HG03521 (cell line): Measurements from ENCODE around the gene DLX4.

Experiments used
- ATAC-seq: cut with Tn5 transposase; IDR thresholded peaks from one replicate; pipeline ENCODE4 v1.9.1; 2021; ENCODE audit warnings: mild to moderate bottlenecking, moderate library complexity; ENCODE audit not compliant: unreplicated experiment

The DLX4 gene

DNA sequence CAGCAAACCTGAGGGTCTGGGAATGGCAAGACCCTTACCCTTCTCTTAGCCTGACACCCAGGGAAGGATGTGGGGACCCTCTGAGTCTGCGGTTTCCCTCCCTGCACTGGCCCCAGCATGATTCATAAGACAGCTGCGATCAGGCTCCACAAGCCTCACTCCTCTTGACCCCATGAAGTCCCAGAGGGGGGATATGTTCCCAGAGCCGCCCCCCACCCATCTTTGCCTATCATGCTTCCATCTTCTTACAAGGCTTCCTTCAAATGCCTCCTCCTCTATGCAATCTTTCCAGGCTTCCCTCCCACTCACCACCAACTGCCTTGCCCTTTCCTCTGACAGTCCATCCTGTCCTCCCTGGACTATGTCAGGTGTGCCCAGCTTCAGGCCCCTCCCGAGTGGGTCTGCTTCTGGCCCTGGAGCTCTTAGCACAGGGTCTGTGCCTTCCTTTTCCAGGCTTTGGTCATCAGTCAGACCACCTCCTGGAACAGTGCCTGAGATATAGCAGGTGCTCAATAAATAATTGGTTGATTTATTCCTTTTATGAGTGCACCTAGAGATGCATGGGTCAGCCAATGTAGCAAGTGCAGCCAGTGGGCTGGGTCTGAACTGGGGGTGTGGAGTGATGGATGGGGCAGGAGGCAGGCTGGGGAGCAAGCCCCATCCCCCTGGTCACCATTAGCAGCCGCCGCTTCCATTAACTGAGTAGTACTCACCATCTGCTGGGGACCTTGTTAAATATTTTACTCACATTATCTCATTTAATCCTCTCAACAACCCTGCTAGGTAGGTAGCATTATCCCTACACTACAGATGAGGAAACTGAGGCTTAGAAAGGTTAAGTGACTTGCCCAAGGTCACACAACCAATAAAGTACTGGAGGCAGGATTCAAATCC, 17.7 kb downstream of the DLX4 start:
- ATAC-seq: no peak

DNA sequence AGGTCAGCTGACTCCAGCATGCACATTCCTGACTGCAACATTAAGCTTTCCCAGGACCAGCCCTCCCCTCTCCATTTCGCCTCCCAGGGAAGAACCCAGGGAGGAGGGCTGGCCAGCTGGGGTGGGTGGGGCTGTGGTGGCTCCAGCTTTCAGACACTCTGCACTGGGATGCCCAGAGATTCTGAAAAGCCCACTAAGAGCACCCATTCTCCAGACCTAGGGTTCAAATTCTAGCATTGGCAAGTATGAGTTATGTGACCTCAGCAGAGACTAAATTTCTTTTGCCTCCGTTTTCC, 18.2 kb downstream of the DLX4 start:
- no peak for ATAC-seq

DNA sequence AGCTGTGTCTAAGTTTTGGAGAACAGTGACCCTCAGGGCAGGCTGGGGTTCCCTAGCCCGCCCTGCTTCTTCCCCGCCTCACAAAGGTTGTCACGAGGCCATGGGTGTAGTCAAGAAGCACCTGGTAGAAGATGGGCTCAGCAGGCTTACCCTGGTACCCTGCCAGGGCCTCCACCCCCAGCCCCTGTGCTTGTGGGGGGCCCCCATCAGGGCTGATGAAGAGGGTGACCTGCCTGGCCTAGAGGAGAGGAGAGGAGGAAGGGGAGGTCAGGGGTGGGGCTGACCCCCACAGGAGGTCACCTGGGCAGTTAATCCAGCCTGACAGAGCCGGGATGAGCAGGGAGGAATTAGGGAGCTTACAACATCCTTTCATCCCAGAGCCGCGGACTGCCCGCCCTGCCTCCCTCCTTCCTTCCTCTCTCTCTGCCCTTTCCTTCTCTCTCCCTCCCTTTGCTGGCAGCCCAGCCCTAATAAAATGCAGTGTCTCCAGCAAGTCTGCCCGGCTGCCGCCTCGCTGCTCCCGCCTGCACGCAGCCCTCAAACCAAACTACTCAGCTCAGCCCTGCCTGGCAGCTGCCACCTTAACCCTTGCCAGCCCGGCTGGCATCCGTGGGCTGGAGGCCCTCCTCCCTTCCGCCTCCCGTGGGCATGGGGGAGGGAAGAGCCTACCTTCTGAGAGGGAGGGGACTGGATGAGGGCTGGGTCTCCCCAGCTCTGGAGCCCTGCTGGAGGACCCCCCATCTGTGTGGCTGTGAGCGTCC, 18.9 kb downstream of the DLX4 start:
- no peak for ATAC-seq

DNA sequence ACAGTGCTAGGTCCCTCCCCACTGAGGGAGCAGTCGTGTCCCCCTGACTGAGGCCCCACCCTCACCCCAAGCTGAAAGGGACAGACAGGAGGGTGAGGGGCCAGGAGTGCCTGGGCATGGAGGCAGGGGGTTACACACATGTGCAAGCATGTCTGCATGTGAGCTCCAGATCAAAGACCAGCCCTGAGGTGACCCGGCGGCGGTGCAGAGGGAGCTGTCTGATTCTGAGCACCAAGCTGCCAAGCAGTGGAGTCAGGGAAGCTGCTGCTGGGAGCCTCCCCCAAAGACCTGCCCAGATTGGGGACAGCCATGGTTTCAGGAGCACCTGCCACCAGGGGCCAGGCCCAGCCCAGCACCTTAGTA, 20.5 kb downstream of the DLX4 start:
- ATAC-seq: no peak

DNA sequence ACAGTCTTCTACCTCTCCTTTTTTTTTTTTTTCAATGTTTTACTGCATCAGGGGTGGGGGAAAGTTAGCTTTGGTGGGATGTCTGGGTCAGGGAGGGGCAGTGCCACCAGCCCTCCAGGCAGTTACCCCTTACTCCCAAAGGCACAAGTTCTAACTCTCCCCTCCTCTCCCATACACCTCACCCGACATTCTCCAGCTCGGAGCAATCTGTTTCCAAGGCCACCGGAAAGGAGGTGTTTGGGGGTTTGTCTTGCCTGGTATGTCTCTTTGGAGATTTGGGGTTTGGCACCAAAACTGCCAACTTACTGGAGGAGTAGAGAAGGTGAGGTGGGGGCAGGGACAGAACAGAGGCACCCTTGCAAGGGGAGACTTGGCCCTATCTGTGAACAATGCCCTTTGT, 21.3 kb downstream of the DLX4 start:
- no peak for ATAC-seq

DNA sequence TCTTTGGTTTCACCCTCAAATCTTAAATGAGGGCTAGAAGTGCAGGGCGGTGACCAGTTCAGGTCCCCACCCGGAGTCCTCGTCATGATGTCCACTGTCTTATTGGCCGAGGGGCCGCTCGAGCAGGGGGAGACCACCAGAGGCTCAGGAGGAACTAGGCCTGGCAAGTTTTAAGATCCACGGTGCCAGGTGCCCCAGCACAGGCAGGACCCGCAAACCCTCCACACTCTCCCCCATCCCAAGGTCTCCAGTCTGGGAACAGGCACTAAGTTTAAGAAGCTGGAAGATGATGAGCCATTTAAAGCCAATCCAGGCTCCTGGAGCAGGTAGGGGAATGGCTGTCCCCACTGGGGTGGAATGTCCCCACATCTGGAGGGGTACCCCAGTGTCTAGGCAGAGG, 21.9 kb downstream of the DLX4 start:
- ATAC-seq: no peak

DNA sequence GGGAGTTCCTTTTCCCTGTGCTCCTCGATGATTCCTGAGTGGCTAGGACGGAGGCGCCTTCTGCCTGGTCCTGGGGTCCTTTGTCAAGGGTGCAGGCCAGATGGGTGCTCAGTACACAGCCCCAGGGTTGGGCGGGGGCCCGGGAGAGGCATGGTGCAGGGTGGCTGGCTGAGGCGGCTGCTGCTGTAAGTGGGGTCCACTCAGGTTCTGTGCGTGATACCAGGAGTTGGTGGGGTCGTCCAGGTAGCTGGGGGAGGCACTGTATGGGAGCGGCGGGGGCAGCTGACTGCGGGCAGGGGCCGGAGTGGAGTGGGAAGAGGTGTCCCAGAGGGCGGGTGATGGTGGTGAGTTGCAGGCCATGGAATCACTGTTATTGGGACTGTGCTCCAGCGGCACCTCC, 22.4 kb downstream of the DLX4 start:
- no peak for ATAC-seq

DNA sequence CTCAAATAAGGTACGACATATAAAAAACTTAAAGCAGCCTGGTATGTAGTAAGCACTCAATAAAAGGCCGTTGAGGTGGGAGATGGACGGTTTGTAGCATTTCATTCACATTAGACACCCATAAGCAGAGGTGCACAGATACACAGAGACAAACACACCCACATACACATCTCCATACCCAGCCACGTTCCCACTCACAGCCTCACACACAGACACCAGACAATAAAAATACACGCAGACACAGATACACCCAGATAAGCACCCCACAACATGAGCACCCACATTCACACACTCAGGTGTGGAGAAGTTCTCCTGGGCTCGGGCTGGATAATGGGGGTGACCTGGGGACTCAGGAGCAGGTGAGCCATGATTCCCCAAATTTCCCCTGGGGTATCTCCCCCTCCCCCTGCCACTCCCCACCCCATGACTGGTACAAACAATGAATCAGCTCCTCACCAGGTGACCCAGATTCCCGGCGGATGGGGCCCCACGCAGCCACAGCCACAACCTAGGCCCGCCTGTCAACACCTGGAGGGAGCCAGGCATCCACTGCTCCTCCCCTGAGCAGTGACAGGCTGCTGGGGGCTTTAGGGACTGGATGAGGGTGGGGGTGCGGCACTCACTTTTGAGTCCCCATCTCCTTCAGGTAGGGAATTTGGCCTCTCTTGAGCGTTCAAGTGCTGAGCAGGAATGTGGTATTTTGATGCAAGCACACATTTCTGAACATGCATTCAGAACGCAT, 23.4 kb downstream of the DLX4 start:
- ATAC-seq: no peak

DNA sequence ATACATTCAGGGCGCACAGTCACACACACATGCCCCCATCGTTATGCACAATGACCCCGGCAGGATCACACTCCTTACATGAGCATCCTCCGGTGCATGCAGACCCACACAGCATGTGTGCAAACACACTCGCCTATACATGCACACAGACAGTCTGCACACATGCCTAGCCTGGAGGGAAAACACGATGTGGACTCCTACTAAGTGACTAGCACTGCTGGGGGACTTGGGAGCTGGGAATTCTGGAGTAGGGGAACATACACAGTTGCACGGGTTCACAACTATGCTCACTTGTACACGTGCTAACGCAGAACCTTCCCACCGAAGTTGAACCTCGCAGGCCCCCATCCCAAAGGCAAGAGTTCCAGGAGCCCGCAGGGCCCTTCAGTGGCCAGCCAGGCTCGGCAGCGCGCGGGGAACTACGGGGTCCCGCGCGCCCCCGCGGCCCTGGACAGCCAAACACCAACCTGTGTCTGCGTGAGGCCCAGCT, 24.0 kb downstream of the DLX4 start:
- ATAC-seq: no peak

DNA sequence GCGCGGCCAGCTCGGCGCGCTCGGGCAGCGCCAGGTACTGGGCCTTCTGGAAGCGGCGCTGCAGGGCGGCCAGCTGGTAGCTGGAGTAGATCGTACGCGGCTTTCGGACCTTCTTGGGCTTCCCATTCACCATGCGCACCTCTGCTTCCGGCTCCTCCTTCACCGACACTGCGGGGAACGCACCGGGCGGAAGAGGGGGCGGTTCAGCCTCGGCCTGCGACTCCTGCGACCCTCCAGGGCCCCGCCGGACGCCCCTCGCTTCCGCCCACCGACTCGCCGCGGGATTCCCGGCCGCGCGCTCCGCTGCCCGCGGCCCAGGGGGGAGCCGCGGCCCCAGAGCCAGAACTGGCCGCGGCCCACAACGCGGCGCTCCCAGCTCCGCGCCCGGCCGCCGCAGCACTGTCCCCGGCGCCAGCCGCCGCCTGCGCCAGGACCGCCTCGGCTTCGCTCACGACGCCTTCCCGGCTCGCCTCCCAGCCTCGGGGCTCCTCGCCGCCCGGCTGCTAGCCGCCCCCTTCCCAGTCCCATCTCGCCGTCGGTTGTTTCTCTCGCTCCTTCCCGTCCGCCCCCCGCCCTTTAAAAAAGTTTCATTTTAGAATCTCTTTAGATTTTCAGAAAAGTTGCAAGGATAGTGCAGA, 24.6 kb downstream of the DLX4 start:
- no peak for ATAC-seq

DNA sequence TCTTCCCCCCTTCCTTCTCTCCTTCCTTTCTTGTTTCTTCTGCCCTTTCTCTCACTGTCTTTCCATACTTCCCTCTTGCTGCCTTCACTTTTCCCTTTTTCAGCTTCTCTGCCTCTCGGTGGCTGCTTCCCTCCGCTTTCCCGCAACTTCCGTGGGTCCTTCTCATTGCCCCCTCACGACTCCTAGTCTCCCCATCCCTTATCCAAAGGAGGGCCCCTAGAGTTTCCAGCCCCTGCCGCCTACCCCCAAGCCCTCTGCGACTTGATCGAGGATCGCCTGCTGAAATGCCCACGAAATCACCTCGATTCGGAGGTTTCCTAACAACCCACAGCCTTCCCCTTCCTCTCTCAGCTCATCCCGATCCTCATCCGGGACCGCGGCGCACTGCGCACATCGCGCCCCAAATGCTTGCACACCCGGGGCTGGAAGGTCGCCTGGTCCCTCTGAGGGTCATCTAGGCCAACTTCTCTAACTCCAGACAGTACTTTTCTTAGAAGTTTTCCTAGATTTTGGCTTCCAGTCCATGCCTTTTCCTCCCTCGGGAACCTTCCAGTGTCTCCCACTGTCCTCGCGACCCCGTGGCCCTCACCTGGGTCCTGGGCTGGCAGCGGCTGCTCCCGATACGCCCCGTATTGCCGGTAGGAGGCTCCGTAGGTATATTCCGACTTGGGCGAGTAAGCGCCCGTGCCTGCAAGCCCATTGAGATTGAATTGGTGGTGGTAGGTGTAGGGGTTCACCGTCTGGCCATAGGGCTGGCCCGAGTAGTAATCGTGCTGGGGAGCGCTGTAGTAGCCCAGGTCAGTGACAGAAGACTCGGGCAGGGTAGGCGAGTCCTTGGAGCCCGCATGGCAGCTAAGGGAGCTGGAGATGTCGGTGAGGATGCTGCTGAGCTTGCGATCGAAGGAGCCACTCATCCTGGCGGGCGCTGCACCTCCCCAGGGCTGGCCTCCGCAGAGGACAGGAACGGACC, 25.4 kb downstream of the DLX4 start:
- ATAC-seq: no peak

DNA sequence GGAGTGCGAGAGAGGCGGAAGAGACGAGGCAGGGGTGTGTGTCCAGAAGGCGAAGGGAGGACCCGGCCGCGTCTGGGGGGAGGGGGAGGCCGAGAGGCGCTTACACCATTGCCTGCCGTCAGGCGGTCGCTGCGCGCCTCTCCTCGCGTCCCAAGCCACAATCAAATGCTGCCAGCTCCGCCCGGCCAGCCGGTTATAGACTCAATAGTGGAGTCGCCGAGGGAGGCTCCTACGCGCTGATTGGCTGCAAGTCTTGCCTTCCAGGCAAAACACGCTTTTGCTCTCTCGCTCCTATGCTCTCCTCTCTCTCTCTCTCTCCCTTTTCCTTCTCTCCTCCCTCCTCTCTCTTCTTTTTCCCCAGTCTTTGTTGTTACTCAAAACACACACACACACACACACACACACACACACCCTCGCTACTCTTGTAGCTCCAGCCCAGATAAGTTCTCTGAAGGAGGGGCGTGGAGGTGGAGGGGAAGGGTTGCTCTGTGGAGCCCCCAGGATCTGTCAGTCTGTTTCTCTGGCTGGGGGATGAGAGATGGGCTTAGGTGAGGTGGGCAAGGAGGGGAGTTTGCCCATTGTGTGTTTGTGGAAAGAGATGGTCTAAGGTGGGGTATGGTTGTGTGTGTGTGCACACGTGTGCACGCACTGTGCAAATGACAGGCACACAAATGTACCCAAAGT, 26.2 kb downstream of the DLX4 start, which contains the start of gene DLX3:
Gene DLX3 (minus strand): TSS at position 170 of the 684 bp plus-strand sequence. CDS start 226 bp downstream, outside the sequence.
- no peak for ATAC-seq

DNA sequence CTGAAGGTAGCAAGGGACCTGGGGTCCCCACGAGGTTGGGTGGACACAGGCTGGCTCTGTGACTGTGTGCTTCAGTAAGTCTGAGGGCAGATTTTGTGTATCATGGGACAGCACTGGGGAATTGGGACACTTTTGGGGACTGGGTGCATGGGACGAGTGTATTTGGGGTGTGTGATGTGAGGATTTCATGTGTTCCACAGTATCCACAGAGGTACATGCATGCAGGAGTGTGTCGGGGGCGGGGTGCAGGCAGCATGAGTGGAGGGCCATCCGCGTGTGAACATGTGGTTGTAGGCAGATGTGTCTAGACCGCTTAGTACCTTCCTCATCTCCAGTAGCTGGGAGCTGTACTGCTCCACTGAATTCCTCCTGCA, 27.1 kb downstream of the DLX4 start:
- ATAC-seq: no peak

DNA sequence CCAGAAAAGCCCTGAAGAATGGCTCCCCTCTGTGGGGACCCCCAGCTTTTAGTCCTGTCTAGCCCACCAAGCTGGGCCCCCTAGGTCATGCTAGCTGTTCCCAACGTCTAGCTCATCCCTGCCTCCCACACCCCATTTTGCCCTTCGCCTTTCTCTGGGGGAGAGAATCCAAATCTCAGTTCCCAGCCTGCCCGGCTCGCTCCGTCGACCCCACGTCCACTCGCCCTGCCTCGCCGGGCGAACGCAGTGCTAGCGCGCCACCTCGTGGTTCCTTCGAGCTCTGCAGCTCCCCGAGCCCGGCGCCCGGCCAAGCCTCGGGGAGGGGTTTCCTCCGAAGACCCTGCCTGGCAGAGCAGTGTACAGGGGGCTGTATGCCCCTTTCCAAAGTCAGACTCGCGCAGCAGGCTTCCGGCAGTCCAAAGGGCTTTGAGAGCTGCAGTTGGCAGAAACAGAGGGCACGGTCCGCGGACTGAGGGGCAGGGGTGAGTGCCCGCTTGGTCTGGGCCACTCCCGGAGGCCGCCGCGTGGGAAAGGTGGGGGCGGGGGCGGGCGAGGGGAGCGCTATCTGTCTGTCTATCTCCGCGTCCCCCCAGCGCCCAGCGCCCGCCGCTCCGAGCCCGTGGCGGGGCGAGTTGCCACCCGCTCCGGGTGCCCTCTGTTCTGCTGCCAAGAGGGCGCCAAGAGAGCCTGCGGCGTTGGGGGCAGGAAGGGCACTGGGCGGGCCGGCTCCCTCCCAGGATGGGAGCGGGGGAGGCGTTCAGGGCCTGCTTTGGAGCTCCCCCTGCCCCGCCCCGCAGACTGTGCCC, 27.7 kb downstream of the DLX4 start:
- no peak for ATAC-seq

DNA sequence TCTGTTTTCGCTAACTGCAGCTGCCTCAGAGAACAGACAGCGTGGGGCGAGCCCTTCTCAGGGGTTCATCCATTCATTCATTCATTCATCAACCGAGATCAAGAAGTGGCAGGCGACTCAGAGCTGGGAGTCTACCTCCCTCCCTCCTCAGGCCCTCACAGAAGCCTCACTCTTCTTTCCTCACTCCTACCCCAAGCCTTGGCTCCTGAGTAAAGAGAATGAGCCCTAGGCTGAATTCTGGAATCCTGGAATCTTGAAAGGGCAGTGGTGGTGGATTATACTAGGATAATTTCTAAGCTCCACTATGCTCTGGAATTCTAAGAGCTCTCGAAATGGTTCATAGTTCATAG, 28.3 kb downstream of the DLX4 start:
- ATAC-seq: no peak

DNA sequence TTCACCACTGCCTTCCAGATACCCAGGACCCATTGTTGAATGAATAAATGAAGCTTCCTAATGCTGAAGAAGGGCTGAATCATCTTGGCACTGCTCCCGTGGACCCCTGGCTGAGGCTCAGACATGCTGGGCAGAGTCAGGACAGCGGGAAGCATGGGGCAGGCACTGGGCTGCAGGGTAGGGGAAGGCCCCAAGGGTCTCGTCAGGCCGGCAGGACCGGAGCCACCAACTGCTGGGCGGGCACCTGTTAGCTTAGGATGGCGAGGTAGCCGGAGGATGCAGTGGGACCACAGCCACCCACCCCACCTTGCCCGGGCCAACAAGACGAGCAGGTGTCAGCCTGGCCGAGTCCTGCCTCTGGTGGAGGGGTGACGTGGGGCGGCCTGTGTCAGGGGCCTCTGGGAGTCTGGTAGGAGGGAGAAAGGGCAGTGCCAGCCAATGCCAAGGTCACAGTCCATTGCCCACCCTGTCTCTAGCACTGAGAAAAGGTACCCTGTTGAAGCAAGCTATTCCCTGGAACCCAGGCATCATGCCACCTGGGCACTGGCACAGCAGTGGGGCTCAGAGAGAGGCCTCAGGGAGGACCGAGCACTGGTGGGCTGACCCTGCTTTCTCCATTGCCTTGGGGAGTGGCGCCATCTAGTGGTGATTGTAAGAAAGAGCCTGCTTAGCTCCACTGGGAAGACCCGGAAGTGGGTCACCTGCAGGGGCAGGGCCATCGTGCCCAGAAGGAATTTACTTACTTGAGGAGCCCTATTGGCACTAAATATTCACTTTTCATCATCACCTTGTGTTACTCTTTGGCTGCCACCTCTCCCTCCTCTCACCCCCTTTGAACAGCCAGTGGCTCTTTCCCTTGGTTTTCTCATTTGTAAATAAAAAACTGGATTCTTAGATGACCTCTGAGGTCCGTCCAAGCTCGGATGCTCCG, 29.0 kb downstream of the DLX4 start:
- ATAC-seq: peak; percentile 59

DNA sequence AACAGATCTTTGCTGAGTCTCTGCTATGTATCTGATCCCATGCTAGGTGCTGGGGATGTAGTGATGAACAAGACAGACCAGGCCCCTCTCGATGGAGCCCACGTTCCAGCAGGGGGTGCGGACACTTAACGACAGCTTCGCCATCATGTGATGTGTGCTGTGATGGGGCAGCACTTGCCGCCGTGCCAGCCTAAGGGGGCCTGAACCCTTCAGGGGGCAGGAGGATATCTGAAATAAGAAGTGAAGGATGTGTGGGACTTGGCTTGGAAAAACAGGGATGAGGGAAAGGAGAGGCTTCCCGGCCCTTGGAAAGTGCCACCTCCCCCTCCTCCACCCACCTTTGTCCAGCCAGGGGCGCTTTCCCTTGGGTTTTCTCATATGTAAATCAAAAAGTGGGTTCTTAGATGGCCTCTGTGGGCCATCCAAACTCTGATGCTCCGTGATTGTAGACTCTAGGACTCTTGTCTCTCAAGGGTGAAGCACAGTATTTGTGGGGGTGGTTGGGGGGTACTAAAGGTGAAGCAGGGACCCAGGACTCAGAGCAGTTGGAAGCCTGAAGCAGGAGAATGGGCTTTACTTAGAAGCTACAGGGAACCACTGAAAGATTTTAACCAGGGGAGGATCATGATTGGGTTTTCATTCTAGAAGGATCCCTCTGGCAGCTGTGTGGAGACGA, 30.0 kb downstream of the DLX4 start:
- no peak for ATAC-seq
